Esophagus (tissue), 2 donors: ENCODE measurements around the gene ARHGAP5. TPM values are rescaled to one million over a fixed set of nuclear protein-coding genes. Genes with fewer than 3 reads are reported as not detected.
"Not testable (repeated sequence)": the region's sequence is repeated elsewhere in the genome, so short reads cannot be mapped to it uniquely, and the experiment has no call there.

Source experiments
- H3K27ac ChIP-seq, 2 donors: one replicate each; pipeline ENCODE4 v1.5.1; 2013; ENCODE audit warnings: low read depth in 2 of 2, mild to moderate bottlenecking in 2 of 2, inconsistent platforms in 1 of 2, low read length in 1 of 2, moderate library complexity in 1 of 2
- H3K27me3 ChIP-seq, 2 donors: one replicate each; pipeline ENCODE4 v1.6.1; 2013; ENCODE audit warnings: low read length in 2 of 2, control low read depth in 1 of 2, mild to moderate bottlenecking in 1 of 2; ENCODE audit not compliant: insufficient read depth in 2 of 2, control insufficient read depth in 1 of 2
- H3K36me3 ChIP-seq, 2 donors: one replicate each; pipeline ENCODE4 v1.6.1; 2013; ENCODE audit warnings: low read length in 1 of 2; ENCODE audit not compliant: control insufficient read depth in 2 of 2, insufficient read depth in 2 of 2
- H3K4me1 ChIP-seq, 2 donors: one replicate each; pipeline ENCODE4 v1.6.1; 2013; ENCODE audit warnings: low read length in 1 of 2; ENCODE audit not compliant: control insufficient read depth in 2 of 2, insufficient read depth in 2 of 2
- H3K4me3 ChIP-seq, 2 donors: one replicate each; pipeline ENCODE4 v1.5.1; 2013; ENCODE audit warnings: low read length in 2 of 2, mild to moderate bottlenecking in 2 of 2, low read depth in 1 of 2, moderate library complexity in 1 of 2
- H3K9me3 ChIP-seq, 2 donors: one replicate each; pipeline ENCODE4 v1.6.1; 2013; ENCODE audit warnings: mild to moderate bottlenecking in 2 of 2, low read depth in 1 of 2, low read length in 1 of 2, moderate library complexity in 1 of 2; ENCODE audit not compliant: control insufficient read depth in 2 of 2, insufficient read depth in 1 of 2
- WGBS, 2 donors: extraction: QIAGEN DNeasy Blood & Tissue Kit; methylation state at CpG; one replicate each; pipeline ENCODE4 v1.1.7; 2013; 5-methylcytosine and 5-hydroxymethylcytosine counted together
- polyA plus RNA-seq, 2 donors: library from polyadenylated mRNA; stranded (reverse); fragments of 200-250 nt; gene quantifications; one replicate each; pipeline ENCODE4 v1.2.3, GENCODE V29; 2013
- donor health status: healthy with polysubstance abuse.
- donor health status: Bipolar disorder and iron deficiency.

ARHGAP5 gene
- polyA plus RNA-seq, 2 donors: 22.3 to 32.7 TPM

DNA sequence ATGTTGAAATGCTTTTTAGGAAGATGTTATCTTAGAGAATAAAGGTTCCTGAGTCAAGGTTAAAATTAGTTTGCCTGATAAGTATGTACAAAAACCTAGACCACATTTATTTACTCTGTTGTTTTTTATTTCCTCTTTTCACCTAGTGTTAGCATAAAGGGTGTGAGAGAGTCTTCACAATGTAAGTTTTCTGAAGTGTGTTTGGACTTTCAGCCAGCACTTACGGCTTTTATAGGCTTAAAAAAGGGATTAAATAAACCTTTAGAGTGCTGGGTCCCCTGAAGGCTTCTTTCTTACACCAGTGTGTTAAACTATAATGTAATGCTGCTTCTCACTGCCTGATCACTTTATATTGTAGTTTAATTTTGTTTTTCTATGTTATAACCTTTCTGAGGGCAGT, 27.2 kb downstream of the ARHGAP5 start:
- H3K9me3 ChIP-seq: no peaks in the 10 kb centered on the region
- no peak overlapping the region for H3K27ac ChIP-seq
- H3K4me1 ChIP-seq: no peaks in the 10 kb centered on the region
- WGBS, 2 donors: 61 to 88% methylated on average over 1 of the region's 1 CpG
- H3K36me3 ChIP-seq: no peaks in the 10 kb centered on the region
- H3K27me3 ChIP-seq: no peaks in the 10 kb centered on the region
- H3K4me3 ChIP-seq: no peak overlapping the region

DNA sequence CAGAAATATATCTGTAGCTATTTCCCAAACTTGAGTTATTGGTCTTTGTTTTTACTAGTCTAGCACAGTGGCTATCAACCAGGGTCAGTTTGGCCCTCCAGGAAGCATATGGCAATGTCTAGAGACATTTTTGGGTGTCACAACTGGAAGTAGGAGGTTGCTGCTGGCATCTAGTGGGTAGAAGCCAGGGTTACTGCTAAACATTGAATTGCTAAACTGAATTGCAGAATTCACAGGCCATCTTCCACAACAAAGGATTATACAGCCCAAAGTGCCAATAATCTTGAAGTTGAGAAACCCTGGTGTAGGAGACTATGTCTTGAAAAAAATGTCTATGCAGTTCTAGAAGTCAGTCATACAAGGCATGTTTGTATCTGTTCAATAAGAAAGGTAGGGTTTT, 27.7 kb downstream of the ARHGAP5 start:
- no peaks in the 10 kb centered on the region for H3K4me1 ChIP-seq
- H3K36me3 ChIP-seq: no peaks in the 10 kb centered on the region
- no peak overlapping the region for H3K27ac ChIP-seq
- no peak overlapping the region for H3K4me3 ChIP-seq
- H3K27me3 ChIP-seq: no peaks in the 10 kb centered on the region
- no peaks in the 10 kb centered on the region for H3K9me3 ChIP-seq

DNA sequence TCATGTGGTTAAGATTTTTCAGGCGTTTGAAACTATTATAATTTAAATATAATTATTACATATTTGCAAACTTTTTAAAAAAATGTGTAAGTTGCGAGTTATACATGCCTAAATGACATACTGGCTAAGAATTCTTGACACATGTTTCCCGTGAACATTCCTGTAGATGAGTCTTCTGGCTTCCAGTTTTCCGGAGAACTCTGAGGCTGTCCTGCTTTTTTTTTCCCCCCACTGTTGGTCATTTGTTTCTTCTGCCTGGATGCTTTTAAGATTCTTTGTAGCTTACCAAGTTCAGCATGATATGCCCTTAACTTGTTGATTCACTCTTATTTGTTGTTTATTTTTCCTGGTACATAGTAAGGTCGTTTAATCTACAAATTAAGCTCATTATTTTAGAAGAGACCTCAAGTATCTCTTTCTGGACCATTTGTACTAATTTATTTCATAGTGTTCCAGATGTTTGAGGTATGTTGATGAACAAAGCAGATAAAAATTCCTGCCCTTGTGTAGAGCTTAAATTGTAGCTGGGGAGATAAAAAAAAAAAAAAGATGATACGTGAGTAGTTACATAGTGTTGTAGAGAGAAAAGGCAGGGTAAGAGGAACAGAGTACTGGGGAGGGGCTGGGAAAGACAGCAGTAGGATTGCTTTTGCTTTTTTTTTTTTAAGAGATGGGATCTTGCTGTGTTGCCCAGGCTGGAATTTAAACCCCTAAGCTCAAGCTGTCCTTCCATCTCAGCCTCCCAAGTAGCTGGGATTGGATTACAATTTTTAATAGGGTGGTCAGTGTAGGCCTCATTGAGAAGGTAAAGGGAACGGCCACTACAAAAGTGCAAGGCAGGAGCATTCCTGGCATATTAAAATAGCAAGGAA, 32.8 kb downstream of the ARHGAP5 start:
- Histone ChIP-seq H3K4me1 (no peaks in the 10 kb centered on the region), H3K27ac (no peak overlapping the region), H3K27me3 (no peaks in the 10 kb centered on the region), H3K36me3 (peaks cover 0 to 5% of the 10 kb centered on the region in 2 donors), H3K4me3 (no peak overlapping the region), H3K9me3 (no peaks in the 10 kb centered on the region)
- 85 to 89% methylated on average over 7 of the region's 7 CpGs for WGBS, 2 donors

DNA sequence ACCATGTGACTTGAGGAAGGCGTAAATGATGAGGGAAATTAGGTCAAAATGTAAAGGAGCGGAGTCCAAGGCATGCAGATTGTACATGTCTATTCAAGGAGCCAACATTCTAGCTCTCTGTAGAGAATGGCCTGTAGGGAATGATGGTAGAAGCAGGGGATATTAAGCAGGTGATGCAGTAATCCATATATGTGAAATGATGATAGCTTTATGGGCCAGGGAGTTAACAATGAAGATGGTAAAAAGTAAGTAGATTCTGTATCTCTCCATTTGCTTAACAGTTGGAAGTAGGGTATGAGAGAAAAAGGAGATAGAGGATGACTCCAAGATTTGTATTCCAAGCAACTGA, 33.4 kb downstream of the ARHGAP5 start:
- H3K4me1 ChIP-seq: no peaks in the 10 kb centered on the region
- H3K27me3 ChIP-seq: no peaks in the 10 kb centered on the region
- H3K9me3 ChIP-seq: no peaks in the 10 kb centered on the region
- WGBS, 2 donors: 94 to 97% methylated on average over 2 of the region's 2 CpGs
- H3K36me3 ChIP-seq: peaks cover 0 to 5% of the 10 kb centered on the region in 2 donors
- H3K27ac ChIP-seq: no peak overlapping the region
- no peak overlapping the region for H3K4me3 ChIP-seq

DNA sequence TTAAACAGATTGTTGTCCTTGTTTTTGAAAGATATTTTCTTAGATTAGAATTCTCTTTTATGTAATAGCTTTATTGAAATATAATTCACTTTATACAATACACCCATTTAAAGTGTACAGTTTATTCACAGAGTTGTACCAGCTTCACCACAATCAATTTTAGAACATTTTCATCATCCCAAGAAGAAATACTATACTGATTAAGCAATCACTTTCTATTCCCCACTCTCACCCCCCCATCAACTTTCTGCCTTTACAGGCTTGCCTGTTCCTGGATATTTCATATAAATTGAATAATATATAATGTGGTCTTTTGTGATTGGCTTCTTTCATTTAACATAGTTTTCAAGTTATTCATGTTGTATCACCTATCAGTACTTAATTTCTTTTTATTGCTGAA, 44.4 kb downstream of the ARHGAP5 start:
- Histone ChIP-seq H3K4me3 (no peak overlapping the region), H3K27me3 (no peaks in the 10 kb centered on the region), H3K27ac (no peak overlapping the region), H3K9me3 (no peaks in the 10 kb centered on the region), H3K4me1 (no peaks in the 10 kb centered on the region), H3K36me3 (no peaks in the 10 kb centered on the region)

DNA sequence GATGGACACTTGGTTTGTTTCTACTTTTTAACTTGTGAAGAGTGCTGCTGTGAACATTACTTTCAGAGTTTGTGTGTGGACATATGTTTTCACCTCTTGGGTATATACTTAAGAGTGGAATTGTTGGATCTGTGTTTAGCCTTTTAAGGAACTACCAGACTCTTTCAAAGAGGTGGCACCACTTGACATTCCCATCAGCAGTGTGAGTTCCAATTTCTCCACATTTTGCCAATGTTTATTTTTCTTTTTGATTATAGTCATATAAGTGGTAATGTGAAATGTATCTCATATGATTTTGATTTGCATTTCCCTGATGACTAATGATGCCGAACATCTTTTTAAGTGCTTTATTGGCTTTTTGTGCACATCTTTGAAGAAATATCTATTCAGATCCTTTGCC, 44.8 kb downstream of the ARHGAP5 start:
- H3K4me3 ChIP-seq: no peak overlapping the region
- H3K36me3 ChIP-seq: no peaks in the 10 kb centered on the region
- no peak overlapping the region for H3K27ac ChIP-seq
- WGBS, 2 donors: 85 to 91% methylated on average over 1 of the region's 1 CpG
- no peaks in the 10 kb centered on the region for H3K27me3 ChIP-seq
- no peaks in the 10 kb centered on the region for H3K4me1 ChIP-seq
- no peaks in the 10 kb centered on the region for H3K9me3 ChIP-seq

DNA sequence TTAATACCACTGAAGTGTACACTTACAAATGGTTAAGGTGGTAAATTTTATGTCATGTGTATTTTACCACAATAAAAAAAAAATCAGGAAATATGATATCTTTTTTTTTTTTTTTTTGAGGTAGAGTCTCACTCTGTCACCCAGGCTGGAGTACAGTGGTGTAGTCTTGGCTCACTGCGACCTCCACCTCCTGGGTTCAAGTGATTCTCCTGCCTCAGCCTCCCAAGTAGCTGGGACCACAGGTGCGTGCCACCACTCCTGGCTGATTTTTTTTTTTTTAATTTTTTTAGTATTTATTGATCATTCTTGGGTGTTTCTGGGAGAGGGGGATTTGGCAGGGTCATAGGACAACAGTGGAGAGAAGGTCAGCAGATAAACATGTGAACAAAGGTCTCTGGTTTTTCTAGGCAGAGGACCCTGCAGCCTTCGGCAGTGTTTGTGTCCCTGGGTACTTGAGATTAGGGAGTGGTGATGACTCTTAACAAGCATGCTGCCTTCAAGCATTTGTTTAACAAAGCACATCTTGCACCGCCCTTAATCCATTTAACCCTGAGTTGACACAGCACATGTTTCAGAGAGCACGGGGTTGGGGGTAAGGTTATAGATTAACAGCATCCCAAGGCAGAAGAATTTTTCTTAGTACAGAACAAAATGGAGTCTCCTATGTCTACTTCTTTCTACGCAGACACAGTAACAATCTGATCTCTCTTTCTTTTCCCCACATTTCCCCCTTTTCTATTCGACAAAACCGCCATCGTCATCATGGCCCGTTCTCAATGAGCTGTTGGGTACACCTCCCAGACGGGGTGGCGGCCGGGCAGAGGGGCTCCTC, 50.0 kb downstream of the ARHGAP5 start:
- H3K4me1 ChIP-seq, H3K4me3 ChIP-seq, H3K9me3 ChIP-seq, H3K27me3 ChIP-seq, H3K27ac ChIP-seq, H3K36me3 ChIP-seq: not testable (repeated sequence)
- 91 to 93% methylated on average over 6 of the region's 13 CpGs for WGBS, 2 donors

DNA sequence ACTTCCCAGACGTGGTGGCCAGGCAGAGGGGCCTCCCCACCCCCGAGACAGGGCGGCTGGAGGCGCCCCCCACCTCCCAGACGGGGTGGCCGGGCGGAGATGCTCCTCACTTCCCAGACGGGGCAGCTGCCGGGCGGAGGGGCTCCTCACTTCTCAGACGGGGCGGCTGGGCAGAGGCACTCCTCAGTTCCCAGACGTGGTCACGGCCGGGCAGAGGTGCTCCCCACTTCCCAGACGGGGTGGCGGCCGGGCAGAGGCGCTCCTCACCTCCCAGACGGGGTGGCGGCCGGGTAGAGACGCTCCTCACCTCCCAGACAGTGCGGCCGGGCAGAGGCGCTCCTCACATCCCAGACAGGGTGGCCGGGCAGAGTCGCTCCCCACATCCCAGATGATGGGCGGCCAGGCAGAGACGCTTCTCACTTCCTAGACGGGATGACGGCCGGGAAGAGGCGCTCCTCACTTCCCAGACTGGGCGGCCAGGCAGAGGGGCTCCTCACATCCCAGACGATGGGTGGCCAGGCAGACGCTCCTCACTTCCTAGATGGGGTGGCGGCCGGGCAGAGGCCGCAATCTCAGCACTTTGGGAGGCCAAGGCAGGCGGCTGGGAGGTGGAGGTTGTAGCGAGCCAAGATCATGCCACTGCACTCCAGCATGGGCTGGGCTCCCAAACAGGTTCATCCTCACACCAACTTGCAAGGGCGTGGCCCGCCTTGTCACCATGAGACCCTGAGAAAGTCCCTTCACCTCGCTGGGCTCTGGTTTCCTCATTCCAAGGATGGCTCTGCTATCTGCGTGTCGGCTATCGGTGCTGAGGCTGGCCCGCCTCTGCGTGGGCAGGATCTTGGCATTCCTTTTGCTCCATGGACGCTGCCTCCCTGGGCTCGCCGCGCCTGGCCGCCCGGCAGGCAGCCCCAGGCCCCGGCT, 50.9 kb downstream of the ARHGAP5 start:
- not testable (repeated sequence) for H3K27me3 ChIP-seq, H3K27ac ChIP-seq, H3K4me3 ChIP-seq, H3K9me3 ChIP-seq, H3K36me3 ChIP-seq, H3K4me1 ChIP-seq
- WGBS, 2 donors: 96 to 97% methylated on average over 57 of the region's 57 CpGs

DNA sequence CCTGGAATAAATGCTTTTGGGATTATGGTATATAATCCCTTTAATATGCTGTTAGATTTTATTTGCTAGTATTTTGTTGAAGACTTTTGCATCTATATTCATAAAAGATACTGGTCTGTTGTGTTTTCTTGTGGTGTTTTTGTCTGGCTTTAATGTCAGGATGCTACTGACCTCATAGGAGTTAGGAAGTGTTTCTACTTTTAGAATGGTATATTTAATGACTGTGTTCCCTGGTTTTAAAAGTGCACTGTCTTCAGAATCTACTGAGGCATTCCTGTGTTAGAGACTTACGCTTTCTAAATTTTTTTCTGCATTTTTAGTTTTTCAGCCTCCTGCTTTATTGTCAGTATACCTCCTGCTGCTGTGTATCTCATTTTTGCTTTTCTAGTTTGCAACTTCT, 51.6 kb downstream of the ARHGAP5 start:
- H3K4me1 ChIP-seq: peaks cover 0 to 2% of the 10 kb centered on the region in 2 donors
- H3K4me3 ChIP-seq: no peak overlapping the region
- no peak overlapping the region for H3K27ac ChIP-seq
- peaks cover 0 to 6% of the 10 kb centered on the region in 2 donors for H3K36me3 ChIP-seq
- H3K27me3 ChIP-seq: no peaks in the 10 kb centered on the region
- peaks cover 0 to 5% of the 10 kb centered on the region in 2 donors for H3K9me3 ChIP-seq
- WGBS, 2 donors: 85 to 94% methylated on average over 1 of the region's 1 CpG
